A673 (cell line): ENCODE data around the gene GLI3. TPM values are rescaled to one million over a fixed set of nuclear protein-coding genes. Genes with fewer than 3 reads are reported as not detected.

Experiments used
- BruUV-seq: library from RNA; stranded (reverse); fragments of 400-500 nt; replicated peaks from 2 replicates; lab custom pipeline; 2021; lab: Mats Ljungman, UMichigan
- CTCF ChIA-PET: fragments of 300-600 bp; sonication (Branson Sonifier 250); formaldehyde crosslinking; loops from one replicate; lab custom pipeline; 2022; ENCODE audit warnings: antibody characterized with exemption; lab: Charles Lee
- POLR2A ChIA-PET: fragments of 300-600 bp; sonication (Branson Sonifier 250); formaldehyde crosslinking; loops from one replicate; lab custom pipeline; 2022; ENCODE audit warnings: antibody characterized with exemption; ENCODE audit not compliant: low non-redundant PET; lab: Charles Lee
- DNase-seq: peaks from one replicate; pipeline ENCODE4 v3.0.0-alpha.2; 2015; ENCODE audit warnings: low spot score
- H3K27ac ChIP-seq: fragments of 200-600 bp; sonication (generic); 2 replicates; pipeline ENCODE4 v1.5.1; 2016; ENCODE audit warnings: mixed run types, low read depth, mild to moderate bottlenecking, mixed read lengths, antibody characterized with exemption, low read length; ENCODE audit not compliant: poor library complexity, severe bottlenecking
- H3K27me3 ChIP-seq: fragments of 200-600 bp; sonication (generic); replicated peaks from 2 replicates; pipeline ENCODE4 v1.6.1; 2017; ENCODE audit warnings: mixed run types, low read depth, mild to moderate bottlenecking, mixed read lengths, antibody characterized with exemption, low read length; ENCODE audit not compliant: insufficient read depth, poor library complexity
- H3K36me3 ChIP-seq: fragments of 200-600 bp; sonication (generic); 2 replicates; pipeline ENCODE4 v1.6.1; 2016; ENCODE audit warnings: mixed run types, mild to moderate bottlenecking, mixed read lengths, antibody characterized with exemption, low read length; ENCODE audit not compliant: insufficient read depth, poor library complexity, severe bottlenecking
- H3K4me1 ChIP-seq: fragments of 200-600 bp; sonication (generic); 2 replicates; pipeline ENCODE4 v1.6.1; 2017; ENCODE audit warnings: mixed run types, mild to moderate bottlenecking, mixed read lengths, antibody characterized with exemption, low read length; ENCODE audit not compliant: insufficient read depth, poor library complexity, severe bottlenecking
- H3K4me3 ChIP-seq: fragments of 200-600 bp; sonication (generic); 2 replicates; pipeline ENCODE4 v1.5.1; 2016; ENCODE audit warnings: low read depth, mixed run types, mild to moderate bottlenecking, mixed read lengths, low read length; ENCODE audit not compliant: poor library complexity, severe bottlenecking
- H3K9me3 ChIP-seq: fragments of 200-600 bp; sonication (generic); 2 replicates; pipeline ENCODE4 v1.6.1; 2016; ENCODE audit warnings: mixed run types, low read depth, mild to moderate bottlenecking, mixed read lengths, antibody characterized with exemption, low read length; ENCODE audit not compliant: poor library complexity, severe bottlenecking
- CTCF ChIP-seq: fragments of 300-800, 200-600 bp; sonication (generic); conservative IDR thresholded peaks from 2 replicates; pipeline ENCODE4 v1.5.1; 2017; ENCODE audit warnings: low read depth, mild to moderate bottlenecking, antibody characterized with exemption, low read length, moderate library complexity, mixed read lengths
- EZH2 ChIP-seq: fragments of 200-600 bp; sonication (generic); IDR thresholded peaks from 2 replicates; pipeline ENCODE4 v1.6.1; 2017; ENCODE audit warnings: borderline replicate concordance, low read depth, mild to moderate bottlenecking, mixed read lengths, antibody characterized with exemption, low read length; ENCODE audit not compliant: poor library complexity, severe bottlenecking
- intact Hi-C: fragments of 100-400 bp; cut with micrococcal nuclease; formaldehyde crosslinking; loops from one replicate; pipeline ENCODE4 v1.10.0; 2022; ENCODE audit not compliant: unreplicated experiment
- total RNA-seq: library from RNA; stranded (reverse); gene quantifications from 2 replicates; pipeline ENCODE4 v1.2.3, GENCODE V29; 2021

GLI3 gene
- total RNA-seq, 1 experiment from 2014 or later = 52.6 TPM

DNA sequence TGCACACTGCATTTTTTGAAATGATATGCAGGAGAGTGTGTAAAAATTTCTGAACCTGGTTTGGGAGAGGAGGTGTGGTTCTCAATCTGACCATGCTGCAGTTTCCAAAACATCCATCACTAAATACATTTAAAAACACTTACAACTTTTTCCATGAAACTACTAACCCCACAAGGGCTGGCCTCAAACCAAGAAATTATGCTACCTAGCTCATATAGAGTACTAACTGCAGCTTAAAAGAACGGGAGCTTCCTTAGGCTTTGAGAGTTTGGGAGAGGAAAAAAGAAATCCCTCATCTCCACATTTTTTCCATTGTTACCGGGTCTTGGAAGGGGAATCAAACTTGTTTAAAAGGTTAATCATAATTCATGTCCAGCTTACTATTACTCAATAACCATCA lies 214.2 kb downstream of the GLI3 start:
- BruUV-seq = no TSS peak
- TF ChIP-seq EZH2 (no peak), CTCF (no peak)
- H3K9me3 ChIP-seq = no peaks in the 10 kb centered on the region
- no peak overlapping the region for H3K27ac ChIP-seq
- ChIA-PET POLR2A (no interaction called here), CTCF (no interaction called here)
- peaks cover 18% of the 10 kb centered on the region for H3K36me3 ChIP-seq
- intact Hi-C loops = no loop called here
- no peaks in the 10 kb centered on the region for H3K27me3 ChIP-seq
- DNase-seq = no peak
- H3K4me1 ChIP-seq = peaks cover 22% of the 10 kb centered on the region
- no peak overlapping the region for H3K4me3 ChIP-seq

DNA sequence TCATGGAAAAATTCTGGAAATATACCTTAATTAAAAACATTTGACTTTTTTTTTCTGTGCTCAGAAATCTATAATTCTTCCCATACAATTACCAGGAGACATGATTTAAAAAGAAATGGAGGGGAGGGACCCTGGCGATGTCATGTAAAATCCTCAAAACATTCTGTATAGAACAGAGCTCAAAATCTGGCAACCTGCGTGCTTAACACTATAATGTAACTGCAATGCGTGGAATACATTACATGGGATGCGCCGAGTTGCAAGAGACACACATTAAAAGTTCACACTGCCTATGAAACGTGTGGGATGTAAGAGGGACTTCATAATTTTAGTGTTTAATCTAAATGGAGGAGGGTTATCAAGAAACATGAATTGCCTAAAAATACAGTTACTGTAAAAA lies 215.0 kb downstream of the GLI3 start:
- CTCF ChIA-PET = no interaction called here
- DNase-seq = no peak
- intact Hi-C loops = no loop called here
- peaks cover 18% of the 10 kb centered on the region for H3K36me3 ChIP-seq
- H3K27ac ChIP-seq = no peak overlapping the region
- no peaks in the 10 kb centered on the region for H3K27me3 ChIP-seq
- POLR2A ChIA-PET = no interaction called here
- BruUV-seq = no TSS peak
- H3K4me3 ChIP-seq = no peak overlapping the region
- peaks cover 22% of the 10 kb centered on the region for H3K4me1 ChIP-seq
- no peaks in the 10 kb centered on the region for H3K9me3 ChIP-seq
- TF ChIP-seq CTCF = no peak
- TF ChIP-seq EZH2 = no peak

GRCh38 chr7:42021631-42022030 lies 215.4 kb downstream of the GLI3 start:
- POLR2A ChIA-PET = no interaction called here

More at GRCh38 chr7:42021631-42022030, 215.4 kb downstream of the GLI3 start:
- H3K27me3 ChIP-seq = no peaks in the 10 kb centered on the region
- peaks cover 22% of the 10 kb centered on the region for H3K4me1 ChIP-seq
- H3K9me3 ChIP-seq = no peaks in the 10 kb centered on the region
- no TSS peak for BruUV-seq
- H3K27ac ChIP-seq = no peak overlapping the region
- peaks cover 18% of the 10 kb centered on the region for H3K36me3 ChIP-seq
- H3K4me3 ChIP-seq = no peak overlapping the region
- intact Hi-C loops = no loop called here
- DNase-seq = no peak
- TF ChIP-seq CTCF = no peak
- TF ChIP-seq EZH2 = no peak
- CTCF ChIA-PET = no interaction called here
